ENCODE measurements around the gene TACSTD2.
"Not testable (repeated sequence)": the region's sequence is repeated elsewhere in the genome, so short reads cannot be mapped to it uniquely, and the experiment has no call there.

TACSTD2 gene

GRCh38 chr1:58586271-58586670 is 9.2 kb upstream of the TACSTD2 start:
- DNase-seq: no peak

- DNase-seq: no peak
Observed at GRCh38 chr1:58585581-58586151, 8.6 kb upstream of the TACSTD2 start.

GRCh38 chr1:58585166-58585565 is 8.1 kb upstream of the TACSTD2 start:
- no peak for DNase-seq

- DNase-seq: no peak
Observed at GRCh38 chr1:58584082-58584895, 7.2 kb upstream of the TACSTD2 start.

- DNase-seq: no peak
Observed at GRCh38 chr1:58583496-58583895, 6.4 kb upstream of the TACSTD2 start.

GRCh38 chr1:58582143-58582542 is 5.1 kb upstream of the TACSTD2 start:
- DNase-seq: not testable (repeated sequence)

GRCh38 chr1:58581641-58582040 is 4.6 kb upstream of the TACSTD2 start:
- no peak for DNase-seq

- no peak for DNase-seq
Observed at GRCh38 chr1:58580186-58580585, 3.1 kb upstream of the TACSTD2 start.

GRCh38 chr1:58577654-58578030 is 590 bp upstream of the TACSTD2 start:
- no peak for DNase-seq

- DNase-seq: no peak
Observed at GRCh38 chr1:58576325-58576726, 726 bp downstream of the TACSTD2 start.

- no peak for DNase-seq
Observed at GRCh38 chr1:58575551-58576324, 1.3 kb downstream of the TACSTD2 start.

GRCh38 chr1:58574816-58575215 is 2.2 kb downstream of the TACSTD2 start:
- no peak for DNase-seq

GRCh38 chr1:58573705-58574591 is 3.1 kb downstream of the TACSTD2 start:
- no peak for DNase-seq

GRCh38 chr1:58573138-58573537 is 3.9 kb downstream of the TACSTD2 start:
- no peak for DNase-seq

GRCh38 chr1:58572690-58573089 is 4.4 kb downstream of the TACSTD2 start:
- no peak for DNase-seq

GRCh38 chr1:58571616-58572015 is 5.4 kb downstream of the TACSTD2 start:
- DNase-seq: no peak

GRCh38 chr1:58570817-58571216 is 6.2 kb downstream of the TACSTD2 start:
- DNase-seq: no peak

- DNase-seq: no peak
Observed at GRCh38 chr1:58570094-58570493, 7.0 kb downstream of the TACSTD2 start.

- no peak for DNase-seq
Observed at GRCh38 chr1:58568911-58569310, 8.1 kb downstream of the TACSTD2 start.

- no peak for DNase-seq
Observed at GRCh38 chr1:58568271-58568860, 8.7 kb downstream of the TACSTD2 start.

- no peak for DNase-seq
Observed at GRCh38 chr1:58566339-58566738, 10.7 kb downstream of the TACSTD2 start.

- DNase-seq: not testable (repeated sequence)
Observed at GRCh38 chr1:58563715-58564114, 13.3 kb downstream of the TACSTD2 start.
